ENCODE measurements around the gene NBAS. TPM values are rescaled to one million over a fixed set of nuclear protein-coding genes. Genes with fewer than 3 reads are reported as not detected.

Gene NBAS
- total RNA-seq, 1 donor from 2014 or later, result 52.9 TPM

GRCh38 chr2:15198051-15198450 lies 363.1 kb downstream of the NBAS start:
- no peak overlapping the region for H3K27ac Mint-ChIP-seq
- no peak for DNase-seq (ENCODE audit: low spot score in 2 of 2, unreplicated experiment in 2 of 2)
- H3K27me3 Mint-ChIP-seq (ENCODE audit: low read depth), result no peaks in the 10 kb centered on the region
- H3K9me3 Mint-ChIP-seq, result peaks cover 7% of the 10 kb centered on the region
- peaks cover 11% of the 10 kb centered on the region for H3K36me3 Mint-ChIP-seq
- H3K4me1 Mint-ChIP-seq, result peaks cover 11% of the 10 kb centered on the region
- no peak for TF ChIP-seq CTCF (IDR thresholded peaks at IDR 0.05; ENCODE audit: unreplicated experiment)
- no peak overlapping the region for H3K4me3 Mint-ChIP-seq

GRCh38 chr2:15195813-15196212 lies 365.3 kb downstream of the NBAS start:
- Mint-ChIP-seq H3K4me3 (no peak overlapping the region), H3K36me3 (peaks cover 11% of the 10 kb centered on the region), H3K27ac (no peak overlapping the region), H3K27me3 (ENCODE audit: low read depth) (no peaks in the 10 kb centered on the region), H3K4me1 (peaks cover 11% of the 10 kb centered on the region), H3K9me3 (peaks cover 7% of the 10 kb centered on the region)
- no peak for DNase-seq (ENCODE audit: low spot score in 2 of 2, unreplicated experiment in 2 of 2)
- TF ChIP-seq CTCF (IDR thresholded peaks at IDR 0.05; ENCODE audit: unreplicated experiment), result no peak

DNA sequence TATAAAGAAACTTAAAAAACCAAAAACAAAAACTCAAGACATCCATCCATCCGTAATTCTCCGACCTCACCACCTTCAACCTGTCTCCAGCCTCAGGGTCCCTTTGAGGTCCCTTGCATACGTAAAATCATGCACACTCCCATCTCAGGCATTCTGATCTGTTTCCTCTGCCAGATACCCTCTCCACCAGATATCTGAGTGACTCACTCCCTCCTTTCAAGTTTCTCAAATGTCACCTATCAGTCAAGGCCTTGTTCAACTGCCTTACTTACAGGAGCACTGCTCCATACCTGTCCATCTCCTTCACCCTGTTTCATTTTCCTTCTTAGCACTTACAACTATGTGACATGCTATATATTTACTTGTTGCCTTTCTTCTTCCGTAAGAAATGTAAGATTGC lies 369.3 kb downstream of the NBAS start:
- no peak for DNase-seq (ENCODE audit: low spot score in 2 of 2, unreplicated experiment in 2 of 2)
- H3K27ac Mint-ChIP-seq, result no peak overlapping the region
- H3K9me3 Mint-ChIP-seq, result peaks cover 7% of the 10 kb centered on the region
- peaks cover 17% of the 10 kb centered on the region for H3K4me1 Mint-ChIP-seq
- no peaks in the 10 kb centered on the region for H3K27me3 Mint-ChIP-seq (ENCODE audit: low read depth)
- H3K4me3 Mint-ChIP-seq, result no peak overlapping the region
- peaks cover 12% of the 10 kb centered on the region for H3K36me3 Mint-ChIP-seq
- TF ChIP-seq CTCF (IDR thresholded peaks at IDR 0.05; ENCODE audit: unreplicated experiment), result no peak

GRCh38 chr2:15189216-15189615 lies 371.9 kb downstream of the NBAS start:
- H3K27me3 Mint-ChIP-seq (ENCODE audit: low read depth), result no peaks in the 10 kb centered on the region
- no peak for TF ChIP-seq CTCF (IDR thresholded peaks at IDR 0.05; ENCODE audit: unreplicated experiment)
- no peaks in the 10 kb centered on the region for H3K9me3 Mint-ChIP-seq
- no peak overlapping the region for H3K4me3 Mint-ChIP-seq
- H3K27ac Mint-ChIP-seq, result no peak overlapping the region
- DNase-seq (ENCODE audit: low spot score in 2 of 2, unreplicated experiment in 2 of 2), result no peak
- H3K4me1 Mint-ChIP-seq, result peaks cover 20% of the 10 kb centered on the region
- H3K36me3 Mint-ChIP-seq, result peaks cover 5% of the 10 kb centered on the region

- DNase-seq (ENCODE audit: low spot score in 2 of 2, unreplicated experiment in 2 of 2), result no peak
- peaks cover 7% of the 10 kb centered on the region for H3K36me3 Mint-ChIP-seq
- H3K9me3 Mint-ChIP-seq, result no peaks in the 10 kb centered on the region
- no peak overlapping the region for H3K4me3 Mint-ChIP-seq
- no peak for TF ChIP-seq CTCF (IDR thresholded peaks at IDR 0.05; ENCODE audit: unreplicated experiment)
- H3K27me3 Mint-ChIP-seq (ENCODE audit: low read depth), result no peaks in the 10 kb centered on the region
- no peak overlapping the region for H3K27ac Mint-ChIP-seq
- peaks cover 18% of the 10 kb centered on the region for H3K4me1 Mint-ChIP-seq
These were observed 373.4 kb downstream of the NBAS start for GRCh38 chr2:15187702-15188101.

DNA sequence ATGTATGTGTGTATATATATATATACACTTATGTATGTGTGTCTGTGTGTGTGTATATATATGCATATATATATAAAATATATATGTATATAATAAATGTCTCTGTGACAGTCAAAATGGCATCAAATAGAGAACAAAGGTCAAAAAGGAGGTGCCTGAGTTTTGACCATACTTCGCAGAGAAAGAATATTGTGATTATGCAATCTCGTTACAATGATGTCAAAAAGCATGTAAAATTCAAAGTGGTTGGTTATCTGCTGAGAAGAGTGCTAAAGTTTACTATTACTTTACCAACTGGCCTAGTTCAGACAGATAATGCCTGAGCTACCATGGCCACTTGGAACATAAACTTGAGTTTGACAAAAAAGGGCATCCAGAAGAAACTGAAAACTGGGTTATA lies 375.0 kb downstream of the NBAS start:
- no peak overlapping the region for H3K27ac Mint-ChIP-seq
- no peak for DNase-seq (ENCODE audit: low spot score in 2 of 2, unreplicated experiment in 2 of 2)
- no peak for TF ChIP-seq CTCF (IDR thresholded peaks at IDR 0.05; ENCODE audit: unreplicated experiment)
- peaks cover 7% of the 10 kb centered on the region for H3K36me3 Mint-ChIP-seq
- H3K27me3 Mint-ChIP-seq (ENCODE audit: low read depth), result no peaks in the 10 kb centered on the region
- no peak overlapping the region for H3K4me3 Mint-ChIP-seq
- no peaks in the 10 kb centered on the region for H3K9me3 Mint-ChIP-seq
- H3K4me1 Mint-ChIP-seq, result peaks cover 23% of the 10 kb centered on the region

All from mesothelial cell of epicardium (in vitro differentiated cells).